K562 (cell line): ENCODE results near the gene BEX3. TPM values are rescaled to one million over a fixed set of nuclear protein-coding genes. Genes with fewer than 3 reads are reported as not detected.

ENCODE experiments used
- ATAC-seq: fragments of 200-7000 bp; cut with Tn5 transposase; 3 replicates; pipeline ENCODE4 v1.9.1; 2020; ENCODE audit warnings: moderate library complexity
- BruUV-seq: library from RNA; stranded (reverse); fragments of 400-500 nt; replicated peaks from 2 replicates; lab custom pipeline; 2021; lab: Mats Ljungman, UMichigan
- CTCF ChIA-PET: fragments of 300-600 bp; formaldehyde crosslinking; extraction: SDS; loops from one replicate; lab custom pipeline; 2021; ENCODE audit warnings: low intra/inter-chr PET ratio; lab: Yijun Ruan, JAX
- POLR2A ChIA-PET: fragments of 300-600, 350-650 bp; sonication (Branson Sonifier 250); formaldehyde crosslinking; extraction: SDS; loops from one replicate; lab custom pipeline; 2021; ENCODE audit warnings: antibody characterized with exemption, inconsistent platforms; lab: Yijun Ruan, JAX
- DNase-seq, 4 experiments: peaks; one replicate each; pipeline versions ENCODE4 v3.0.0 to v3.0.0-alpha.2; 2011 to 2018; ENCODE audit warnings: low spot score in 3 of 4, mixed read lengths in 3 of 4; ENCODE audit errors: extremely low read depth in 1 of 4
- FAIRE-seq: peaks from 2 replicates; lab custom pipeline; 2011; peaks lifted over from hg19 to GRCh38; lab: Jason Lieb, UNC
- H2AFZ ChIP-seq: 2 replicates; pipeline ENCODE4 v1.6.0; 2011; ENCODE audit warnings: low read depth, low read length, control low read depth, inconsistent platforms
- H3K27ac ChIP-seq: fragments of 200-600 bp; 3 replicates; pipeline ENCODE4 v1.8.0; 2011; ENCODE audit warnings: low read depth, mild to moderate bottlenecking, control low read depth, inconsistent platforms, low read length, moderate library complexity, mixed read lengths; ENCODE audit errors: extremely low read depth
- H3K27me3 ChIP-seq, 2 experiments: fragments of 300-600 bp in 1 of 2; 2 replicates in 1 of 2; 3 replicates in 1 of 2; pipeline versions ENCODE4 v1.6.0 to v1.8.0; 2011; ENCODE audit warnings: inconsistent platforms in 2 of 2, low read length in 2 of 2, mild to moderate bottlenecking in 1 of 2, mixed read lengths in 1 of 2, moderate library complexity in 1 of 2; ENCODE audit not compliant: control insufficient read depth in 2 of 2, insufficient read depth in 2 of 2
- H3K36me3 ChIP-seq: fragments of 300-600 bp; 3 replicates; pipeline ENCODE4 v1.8.0; 2011; ENCODE audit warnings: mild to moderate bottlenecking, low read length, inconsistent platforms; ENCODE audit not compliant: control insufficient read depth, insufficient read depth
- H3K4me1 ChIP-seq, 2 experiments: fragments of 200-600 bp in 1 of 2; replicated peaks in 1 of 2; 2 replicates in 1 of 2; 3 replicates in 1 of 2; pipeline versions ENCODE4 v1.5.1 to v1.8.0; 2011; ENCODE audit warnings: inconsistent platforms in 2 of 2, low read length in 2 of 2, mild to moderate bottlenecking in 1 of 2, mixed read lengths in 1 of 2, moderate library complexity in 1 of 2; ENCODE audit not compliant: control insufficient read depth in 2 of 2, insufficient read depth in 2 of 2
- H3K4me2 ChIP-seq: 2 replicates; pipeline ENCODE4 v1.6.1; 2011; ENCODE audit warnings: low read length, control low read depth, inconsistent platforms, mixed read lengths; ENCODE audit not compliant: insufficient read depth
- H3K4me3 ChIP-seq: fragments of 200-600 bp; sonication (generic), shearing (Covaris generic); 2 replicates; pipeline ENCODE4 v1.5.1; 2016; ENCODE audit warnings: control low read depth, inconsistent platforms
- H3K79me2 ChIP-seq: fragments of 200-600 bp; 3 replicates; pipeline ENCODE4 v1.8.0; 2011; ENCODE audit warnings: low read length, inconsistent platforms; ENCODE audit not compliant: control insufficient read depth, insufficient read depth
- H3K9ac ChIP-seq, 2 experiments: 2 replicates each; pipeline versions ENCODE4 v1.6.0 to v1.6.1; 2011; ENCODE audit warnings: low read depth in 2 of 2, low read length in 2 of 2, control low read depth in 1 of 2, inconsistent platforms in 1 of 2, mild to moderate bottlenecking in 1 of 2, mixed read lengths in 1 of 2; ENCODE audit not compliant: insufficient read depth in 1 of 2
- H3K9me1 ChIP-seq: one replicate; pipeline ENCODE4 v1.6.0; 2011; ENCODE audit warnings: inconsistent platforms, mild to moderate bottlenecking, low read length, moderate library complexity; ENCODE audit not compliant: control insufficient read depth, insufficient read depth
- H3K9me3 ChIP-seq: replicated peaks from 2 replicates; pipeline ENCODE4 v1.5.1; 2011; ENCODE audit warnings: low read depth, low read length, inconsistent platforms; ENCODE audit not compliant: control insufficient read depth, insufficient read depth
- H4K20me1 ChIP-seq: replicated peaks from 2 replicates; pipeline ENCODE4 v1.6.1; 2011; ENCODE audit warnings: low read length, inconsistent platforms, mixed read lengths; ENCODE audit not compliant: control insufficient read depth, insufficient read depth
- COPS2 ChIP-seq: fragments of 450-650 bp; conservative IDR thresholded peaks from 2 replicates; pipeline ENCODE4 v1.6.1; 2016; ENCODE audit warnings: mild to moderate bottlenecking, moderate library complexity
- KDM2B ChIP-seq: fragments of 250-450 bp; sonication (Bioruptor Pico); IDR thresholded peaks from 2 replicates; pipeline ENCODE4 v1.8.0; 2021; ENCODE audit warnings: mild to moderate bottlenecking, moderate library complexity
- KLF10 ChIP-seq: fragments of 250-450 bp; sonication (Bioruptor Pico); IDR thresholded peaks from 2 replicates; pipeline ENCODE4 v1.6.1; 2021; ENCODE audit warnings: matching md5 sums
- MAZ ChIP-seq, 2 experiments: fragments of 450-650 bp in 1 of 2; sonication (generic) in 1 of 2; formaldehyde crosslinking; IDR thresholded peaks in 1 of 2; conservative IDR thresholded peaks in 1 of 2; 2 replicates each; pipeline versions ENCODE4 v1.4.0 to v1.5.0; 2020; ENCODE audit warnings: mild to moderate bottlenecking in 1 of 2, missing genetic modification reagents in 1 of 2
- MTA2 ChIP-seq: fragments of 450-650 bp; IDR thresholded peaks from 2 replicates; pipeline ENCODE4 v1.6.1; 2016; ENCODE audit warnings: low read depth
- MYNN ChIP-seq, 2 experiments: sonication (generic); formaldehyde crosslinking in 1 of 2; IDR thresholded peaks; 2 replicates each; pipeline versions ENCODE4 v1.5.0 to v1.6.1; 2016 to 2020; ENCODE audit warnings: antibody characterized with exemption in 1 of 2, missing genetic modification reagents in 1 of 2
- NFXL1 ChIP-seq: fragments of 450-650 bp; formaldehyde crosslinking; IDR thresholded peaks from 2 replicates; pipeline ENCODE4 v1.4.0; 2021; ENCODE audit warnings: mild to moderate bottlenecking
- RBM17 ChIP-seq: fragments of 200-400 bp; formaldehyde crosslinking; IDR thresholded peaks from 2 replicates; pipeline ENCODE4 v1.6.1; 2017; ENCODE audit warnings: low read depth, mild to moderate bottlenecking, low read length, borderline replicate concordance
- SETDB1 ChIP-seq: IDR thresholded peaks from one replicate; pipeline ENCODE4 v1.6.1; 2012; ENCODE audit warnings: low read length, control low read depth, inconsistent platforms
- SMARCA5 ChIP-seq: fragments of 450-650 bp; IDR thresholded peaks from 2 replicates; pipeline ENCODE4 v1.6.1; 2016
- THRAP3 ChIP-seq: fragments of 450-650 bp; IDR thresholded peaks from 2 replicates; pipeline ENCODE4 v1.6.1; 2016; ENCODE audit warnings: mild to moderate bottlenecking, inconsistent platforms, borderline replicate concordance
- TSC22D4 ChIP-seq: fragments of 450-650 bp; IDR thresholded peaks from 2 replicates; pipeline ENCODE4 v1.6.1; 2016; ENCODE audit warnings: missing genetic modification characterization, missing biosample characterization, control low read depth
- ZC3H11A ChIP-seq: IDR thresholded peaks from 2 replicates; pipeline ENCODE4 v1.6.1; 2012; ENCODE audit warnings: low read depth, low read length, improper control_type of control experiment
- ZNF12 ChIP-seq: sonication (generic); formaldehyde crosslinking; IDR thresholded peaks from 2 replicates; pipeline ENCODE4 v1.4.0; 2020; ENCODE audit warnings: mild to moderate bottlenecking, missing genetic modification reagents
- WGBS: fragments of 100-300 bp; shearing (Covaris generic); methylation state at CpG from one replicate; pipeline ENCODE4 v1.1.6; 2016; ENCODE audit warnings: low coverage, mixed read lengths; ENCODE audit not compliant: insufficient coverage; ENCODE audit errors: missing lambda C conversion rate; 5-methylcytosine and 5-hydroxymethylcytosine counted together
- in situ Hi-C: fragments of 300-500 bp; cut with MboI; formaldehyde crosslinking; loops from 4 replicates; pipeline ENCODE4 v1.15.0; 2018; ENCODE audit warnings: inconsistent platforms, mixed read lengths
- intact Hi-C: fragments of 100-400 bp; cut with micrococcal nuclease; formaldehyde crosslinking; loops from 2 replicates; pipeline ENCODE4 v1.14.2; 2022
- polyA plus RNA-seq, 8 experiments: library from polyadenylated mRNA; depleted of rRNA in 4 of 8; stranded (reverse) in 5 of 8; unstranded in 3 of 8; fragments of >200 nt; fragmentation: Nextera tagmentation in 2 of 8; fragmentation: Illumina TruSeq in 1 of 8; extraction: Ambion mirVana in 2 of 8; extraction: Trizol in 1 of 8; gene quantifications; 2 replicates each; pipeline versions ENCODE4 v1.2.1 to v1.2.3, GENCODE V29; 2011 to 2014; ENCODE audit warnings: inconsistent platforms in 1 of 8, missing spikeins in 1 of 8
- total RNA-seq, 7 experiments: library from RNA; depleted of rRNA in 6 of 7; stranded (reverse); fragments of >200 nt in 6 of 7; fragmentation: Illumina TruSeq in 2 of 7; extraction: Trizol in 2 of 7; gene quantifications; 2 replicates each; pipeline versions ENCODE4 v1.2.1 to v1.2.3, GENCODE V29; 2011 to 2021; ENCODE audit warnings: low replicate concordance in 1 of 7
- TF ChIP-seq, protein P1 (sequence below): fragments of 450-650 bp; IDR thresholded peaks from 2 replicates; pipeline ENCODE4 v1.6.1; 2016; ENCODE audit warnings: low read depth
- TF ChIP-seq, protein P2 (sequence below): fragments of 250-450 bp; sonication (Bioruptor Pico); IDR thresholded peaks from 2 replicates; pipeline ENCODE4 v1.8.0; 2022; ENCODE audit warnings: moderate library complexity, mild to moderate bottlenecking, inconsistent platforms
- TF ChIP-seq, protein P3 (sequence below): fragments of 450-650 bp; formaldehyde crosslinking; IDR thresholded peaks from 2 replicates; pipeline ENCODE4 v1.4.0; 2022; ENCODE audit warnings: mild to moderate bottlenecking, moderate library complexity

The BEX3 gene
- total and polyA plus RNA-seq, 9 of the 15 experiments (the other 6 are each of a cell fraction or from before 2014, with no cell fraction given), result 0.21 to 0.47 TPM; not detected in 7

DNA sequence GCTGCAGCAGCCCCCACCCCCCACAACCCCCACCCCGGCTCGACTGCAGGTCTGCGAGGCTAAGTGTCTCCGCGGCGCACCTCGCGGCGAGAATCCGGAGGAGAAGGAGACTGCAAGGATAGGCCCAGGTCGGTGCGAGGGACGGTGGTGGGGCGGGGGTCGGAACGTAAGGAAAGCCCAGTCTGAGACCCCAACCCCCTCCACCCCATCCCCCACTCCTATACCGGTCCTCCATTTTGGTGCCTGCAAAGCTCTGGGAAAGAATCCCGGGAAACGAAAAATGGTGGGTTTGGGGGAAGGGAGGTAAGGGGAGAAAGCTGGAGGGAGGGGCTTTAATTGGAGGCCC lies 614 bp downstream of the BEX3 start:
- H3K27ac ChIP-seq, result no peak overlapping the region
- intact Hi-C loops (no loop called here), in situ Hi-C loops (no loop called here)
- BruUV-seq, result no TSS peak
- DNase-seq (no peak), ATAC-seq (no peak), FAIRE-seq (no peak)
- no peak overlapping the region for H3K4me2 ChIP-seq
- TF ChIP-seq ZC3H11A, result no peak
- TF ChIP-seq SETDB1, result no peak
- no peak for TF ChIP-seq COPS2
- no peak for TF ChIP-seq TSC22D4 (tag)
- no peak for TF ChIP-seq KLF10 (CRISPR knock-in tag)
- TF ChIP-seq, protein P1, sequence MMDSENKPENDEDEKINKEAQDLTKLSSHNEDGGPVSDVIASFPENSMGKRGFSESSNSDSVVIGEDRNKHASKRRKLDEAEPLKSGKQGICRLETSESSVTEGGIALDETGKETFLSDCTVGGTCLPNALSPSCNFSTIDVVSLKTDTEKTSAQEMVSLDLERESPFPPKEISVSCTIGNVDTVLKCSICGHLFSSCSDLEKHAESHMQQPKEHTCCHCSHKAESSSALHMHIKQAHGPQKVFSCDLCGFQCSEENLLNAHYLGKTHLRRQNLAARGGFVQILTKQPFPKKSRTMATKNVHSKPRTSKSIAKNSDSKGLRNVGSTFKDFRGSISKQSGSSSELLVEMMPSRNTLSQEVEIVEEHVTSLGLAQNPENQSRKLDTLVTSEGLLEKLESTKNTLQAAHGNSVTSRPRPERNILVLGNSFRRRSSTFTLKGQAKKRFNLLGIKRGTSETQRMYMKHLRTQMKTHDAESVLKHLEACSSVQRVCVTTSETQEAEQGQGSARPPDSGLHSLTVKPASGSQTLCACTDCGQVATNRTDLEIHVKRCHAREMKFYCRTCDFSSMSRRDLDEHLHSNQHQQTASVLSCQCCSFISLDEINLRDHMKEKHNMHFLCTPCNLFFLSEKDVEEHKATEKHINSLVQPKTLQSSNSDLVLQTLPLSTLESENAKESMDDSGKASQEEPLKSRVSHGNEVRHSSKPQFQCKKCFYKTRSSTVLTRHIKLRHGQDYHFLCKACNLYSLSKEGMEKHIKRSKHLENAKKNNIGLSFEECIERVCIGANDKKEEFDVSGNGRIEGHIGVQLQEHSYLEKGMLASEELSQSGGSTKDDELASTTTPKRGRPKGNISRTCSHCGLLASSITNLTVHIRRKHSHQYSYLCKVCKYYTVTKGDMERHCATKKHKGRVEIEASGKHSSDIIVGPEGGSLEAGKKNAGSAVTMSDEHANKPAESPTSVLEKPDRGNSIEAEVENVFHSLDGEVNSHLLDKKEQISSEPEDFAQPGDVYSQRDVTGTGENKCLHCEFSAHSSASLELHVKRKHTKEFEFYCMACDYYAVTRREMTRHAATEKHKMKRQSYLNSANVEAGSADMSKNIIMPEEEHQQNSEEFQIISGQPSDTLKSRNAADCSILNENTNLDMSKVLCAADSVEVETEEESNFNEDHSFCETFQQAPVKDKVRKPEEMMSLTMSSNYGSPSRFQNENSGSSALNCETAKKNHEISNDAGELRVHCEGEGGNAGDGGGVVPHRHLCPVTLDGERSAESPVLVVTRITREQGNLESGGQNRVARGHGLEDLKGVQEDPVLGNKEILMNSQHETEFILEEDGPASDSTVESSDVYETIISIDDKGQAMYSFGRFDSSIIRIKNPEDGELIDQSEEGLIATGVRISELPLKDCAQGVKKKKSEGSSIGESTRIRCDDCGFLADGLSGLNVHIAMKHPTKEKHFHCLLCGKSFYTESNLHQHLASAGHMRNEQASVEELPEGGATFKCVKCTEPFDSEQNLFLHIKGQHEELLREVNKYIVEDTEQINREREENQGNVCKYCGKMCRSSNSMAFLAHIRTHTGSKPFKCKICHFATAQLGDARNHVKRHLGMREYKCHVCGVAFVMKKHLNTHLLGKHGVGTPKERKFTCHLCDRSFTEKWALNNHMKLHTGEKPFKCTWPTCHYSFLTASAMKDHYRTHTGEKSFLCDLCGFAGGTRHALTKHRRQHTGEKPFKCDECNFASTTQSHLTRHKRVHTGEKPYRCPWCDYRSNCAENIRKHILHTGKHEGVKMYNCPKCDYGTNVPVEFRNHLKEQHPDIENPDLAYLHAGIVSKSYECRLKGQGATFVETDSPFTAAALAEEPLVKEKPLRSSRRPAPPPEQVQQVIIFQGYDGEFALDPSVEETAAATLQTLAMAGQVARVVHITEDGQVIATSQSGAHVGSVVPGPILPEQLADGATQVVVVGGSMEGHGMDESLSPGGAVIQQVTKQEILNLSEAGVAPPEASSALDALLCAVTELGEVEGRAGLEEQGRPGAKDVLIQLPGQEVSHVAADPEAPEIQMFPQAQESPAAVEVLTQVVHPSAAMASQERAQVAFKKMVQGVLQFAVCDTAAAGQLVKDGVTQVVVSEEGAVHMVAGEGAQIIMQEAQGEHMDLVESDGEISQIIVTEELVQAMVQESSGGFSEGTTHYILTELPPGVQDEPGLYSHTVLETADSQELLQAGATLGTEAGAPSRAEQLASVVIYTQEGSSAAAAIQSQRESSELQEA, result no peak
- TF ChIP-seq KDM2B (CRISPR knock-in tag), result no peak
- no peak for TF ChIP-seq THRAP3
- TF ChIP-seq MTA2, result no peak
- no peak for TF ChIP-seq MYNN (IDR thresholded peaks at IDR 0.05)
- TF ChIP-seq MYNN (CRISPR knock-in tag; IDR thresholded peaks at IDR 0.05), result no peak
- TF ChIP-seq RBM17, result no peak
- no peak for TF ChIP-seq NFXL1 (CRISPR knock-in tag)
- TF ChIP-seq, protein P2, sequence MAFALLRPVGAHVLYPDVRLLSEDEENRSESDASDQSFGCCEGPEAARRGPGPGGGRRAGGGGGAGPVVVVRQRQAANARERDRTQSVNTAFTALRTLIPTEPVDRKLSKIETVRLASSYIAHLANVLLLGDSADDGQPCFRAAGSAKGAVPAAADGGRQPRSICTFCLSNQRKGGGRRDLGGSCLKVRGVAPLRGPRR (CRISPR knock-in tag), result no peak
- TF ChIP-seq SMARCA5, result no peak
- no peak for TF ChIP-seq MAZ (CRISPR knock-in tag; conservative IDR thresholded peaks at IDR 0.05 in 1 of 2, IDR thresholded peaks at IDR 0.05 in 1 of 2)
- no peak for TF ChIP-seq ZNF12
- TF ChIP-seq, protein P3, sequence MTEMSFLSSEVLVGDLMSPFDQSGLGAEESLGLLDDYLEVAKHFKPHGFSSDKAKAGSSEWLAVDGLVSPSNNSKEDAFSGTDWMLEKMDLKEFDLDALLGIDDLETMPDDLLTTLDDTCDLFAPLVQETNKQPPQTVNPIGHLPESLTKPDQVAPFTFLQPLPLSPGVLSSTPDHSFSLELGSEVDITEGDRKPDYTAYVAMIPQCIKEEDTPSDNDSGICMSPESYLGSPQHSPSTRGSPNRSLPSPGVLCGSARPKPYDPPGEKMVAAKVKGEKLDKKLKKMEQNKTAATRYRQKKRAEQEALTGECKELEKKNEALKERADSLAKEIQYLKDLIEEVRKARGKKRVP, result no peak
- WGBS, result no CpG with 5 or more reads among the region's 19 CpGs
- H3K79me2 ChIP-seq, result no peaks in the 10 kb centered on the region
- no peak overlapping the region for H3K9ac ChIP-seq
- H3K4me1 ChIP-seq, result no peaks in the 10 kb centered on the region
- POLR2A ChIA-PET, result no interaction called here
- CTCF ChIA-PET, result no interaction called here
- no peaks in the 10 kb centered on the region for H4K20me1 ChIP-seq
- H3K9me3 ChIP-seq, result no peaks in the 10 kb centered on the region
- H3K27me3 ChIP-seq, result no peaks in the 10 kb centered on the region
- no peaks in the 10 kb centered on the region for H3K36me3 ChIP-seq
- H3K4me3 ChIP-seq, result no peak overlapping the region
- H2AFZ ChIP-seq, result no peak overlapping the region
- no peaks in the 10 kb centered on the region for H3K9me1 ChIP-seq
